GM10248 (cell line): Measurements from ENCODE around the gene GBP6.
"Not testable (repeated sequence)": the region's sequence is repeated elsewhere in the genome, so short reads cannot be mapped to it uniquely, and the experiment has no call there.

ENCODE experiments used
- CTCF ChIA-PET: fragments of 300-600 bp; sonication (Branson Sonifier 250); formaldehyde crosslinking; extraction: SDS; loops from one replicate; lab custom pipeline; 2021; ENCODE audit warnings: antibody characterized with exemption; lab: Yijun Ruan, JAX
- POLR2A ChIA-PET: fragments of 350-650 bp; sonication (Branson Sonifier 250); formaldehyde crosslinking; extraction: SDS; loops from one replicate; lab custom pipeline; 2020; ENCODE audit warnings: antibody characterized with exemption; lab: Yijun Ruan, JAX
- DNase-seq: peaks from one replicate; pipeline ENCODE4 v3.0.0; 2012; ENCODE audit errors: extremely low spot score
- TF ChIP-seq, protein P1 (sequence below): IDR thresholded peaks from 2 replicates; pipeline ENCODE4 v1.5.1; 2012; ENCODE audit warnings: mild to moderate bottlenecking, low read depth; ENCODE audit errors: extremely low read depth, missing control alignments, control extremely low read depth

GBP6 gene

DNA sequence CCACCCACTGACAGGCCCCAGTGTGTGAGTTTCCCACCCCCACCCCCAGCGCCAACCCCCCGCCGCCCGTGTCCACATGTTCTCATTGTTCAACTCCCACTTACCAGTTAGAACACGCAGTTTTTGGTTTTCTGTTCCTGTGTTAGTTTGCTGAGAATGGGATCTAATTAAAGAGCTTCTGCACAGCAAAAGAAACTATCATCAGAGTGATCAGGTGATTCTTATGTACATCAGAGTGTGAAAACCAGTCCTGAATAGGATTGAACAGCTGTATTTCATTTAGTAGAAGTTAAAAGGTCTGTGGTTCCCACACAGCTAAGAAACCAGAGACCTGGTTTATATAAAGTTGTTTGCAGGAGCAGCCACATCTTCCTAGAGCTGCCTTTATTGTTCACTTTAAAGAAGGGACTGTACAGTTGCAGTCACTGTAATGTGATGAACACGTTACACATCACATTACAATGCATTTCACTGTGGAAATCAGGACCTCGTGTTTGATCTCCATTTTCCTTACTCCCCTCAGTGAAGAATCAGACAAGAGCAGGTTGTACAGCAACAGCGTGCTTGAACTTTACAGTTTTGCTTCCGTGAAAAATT lies 1.2 kb downstream of the GBP6 start:
- CTCF ChIA-PET = interaction anchor here (0.9 to 1.5 kb wide), 5 partner anchors 9 to 393 kb away, joined by 3 to 5 read pairs (median 3); no protein-coding TSS in a partner anchor
- no peak for DNase-seq
- POLR2A ChIA-PET = no interaction called here
- TF ChIP-seq, protein P1, sequence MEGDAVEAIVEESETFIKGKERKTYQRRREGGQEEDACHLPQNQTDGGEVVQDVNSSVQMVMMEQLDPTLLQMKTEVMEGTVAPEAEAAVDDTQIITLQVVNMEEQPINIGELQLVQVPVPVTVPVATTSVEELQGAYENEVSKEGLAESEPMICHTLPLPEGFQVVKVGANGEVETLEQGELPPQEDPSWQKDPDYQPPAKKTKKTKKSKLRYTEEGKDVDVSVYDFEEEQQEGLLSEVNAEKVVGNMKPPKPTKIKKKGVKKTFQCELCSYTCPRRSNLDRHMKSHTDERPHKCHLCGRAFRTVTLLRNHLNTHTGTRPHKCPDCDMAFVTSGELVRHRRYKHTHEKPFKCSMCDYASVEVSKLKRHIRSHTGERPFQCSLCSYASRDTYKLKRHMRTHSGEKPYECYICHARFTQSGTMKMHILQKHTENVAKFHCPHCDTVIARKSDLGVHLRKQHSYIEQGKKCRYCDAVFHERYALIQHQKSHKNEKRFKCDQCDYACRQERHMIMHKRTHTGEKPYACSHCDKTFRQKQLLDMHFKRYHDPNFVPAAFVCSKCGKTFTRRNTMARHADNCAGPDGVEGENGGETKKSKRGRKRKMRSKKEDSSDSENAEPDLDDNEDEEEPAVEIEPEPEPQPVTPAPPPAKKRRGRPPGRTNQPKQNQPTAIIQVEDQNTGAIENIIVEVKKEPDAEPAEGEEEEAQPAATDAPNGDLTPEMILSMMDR = no peak

DNA sequence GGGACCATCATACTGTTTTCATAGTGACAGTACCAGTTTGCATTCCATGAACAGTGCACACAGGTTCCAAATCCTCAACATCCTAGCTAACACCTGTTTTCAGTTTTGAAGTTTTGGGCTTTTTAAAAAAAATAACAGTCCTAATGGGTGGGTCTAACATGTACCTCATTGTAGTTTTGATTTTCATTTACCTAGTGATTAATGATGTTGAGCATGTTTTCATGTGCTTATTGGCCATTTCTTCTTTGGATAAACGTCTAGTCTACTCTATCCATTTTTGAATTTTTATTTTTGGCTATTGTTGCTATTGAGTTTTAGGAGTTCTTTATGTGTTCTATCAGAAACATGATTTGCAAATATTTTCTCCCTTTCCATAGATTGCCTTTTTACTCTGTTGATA lies 3.4 kb downstream of the GBP6 start:
- POLR2A ChIA-PET = no interaction called here

DNA sequence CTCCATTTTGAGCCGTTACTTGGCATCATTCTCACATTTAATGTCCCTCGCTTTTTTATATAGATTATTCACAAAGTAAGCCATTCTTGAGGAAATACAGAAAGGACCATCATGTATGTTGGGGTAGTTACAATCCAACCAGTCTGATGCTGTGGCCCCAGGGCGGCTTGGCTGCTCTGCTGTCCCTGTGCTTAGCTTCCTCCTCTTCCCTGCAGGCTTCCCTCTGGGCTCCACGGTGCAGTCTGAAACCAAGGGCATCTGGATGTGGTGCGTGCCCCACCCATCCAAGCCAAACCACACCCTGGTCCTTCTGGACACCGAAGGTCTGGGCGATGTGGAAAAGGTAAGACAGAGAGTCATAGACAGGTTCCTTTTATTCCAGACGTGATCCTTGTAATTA lies 5.5 kb downstream of the GBP6 start:
- ChIA-PET CTCF (interaction anchor here (2.8 kb wide), 1 partner anchor 11 kb away, joined by 15 read pairs; no protein-coding TSS in a partner anchor), POLR2A (no interaction called here)
- DNase-seq = no peak
- TF ChIP-seq, protein P1 = no peak

More for the DNA sequence above, 3.4 kb downstream of the GBP6 start:
- no peak for DNase-seq
- CTCF ChIA-PET = interaction anchor here (1.3 to 2.8 kb wide), 3 partner anchors 9 to 13 kb away, joined by 3 to 15 read pairs (median 4); no protein-coding TSS in a partner anchor
- TF ChIP-seq, protein P1 = no peak

DNA sequence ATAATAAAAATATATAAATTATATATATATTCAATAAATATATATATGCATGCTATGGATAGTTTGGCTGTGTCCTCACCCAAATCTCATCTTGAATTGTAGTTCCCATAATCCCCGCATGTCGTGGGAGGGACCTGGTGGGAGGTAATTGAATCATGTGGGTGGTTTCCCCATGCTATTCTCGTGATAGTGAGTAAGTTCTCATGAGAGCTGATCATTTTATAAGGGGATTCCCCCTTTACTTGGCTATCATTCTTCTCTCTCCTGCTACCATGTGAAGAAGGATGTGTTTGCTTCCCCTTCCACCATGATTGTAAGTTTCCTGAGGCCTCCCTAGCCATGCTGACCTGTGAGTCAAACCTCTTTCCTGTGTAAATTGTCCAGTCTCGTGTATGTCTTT lies 10.0 kb downstream of the GBP6 start:
- DNase-seq, POLR2A ChIA-PET, CTCF ChIA-PET: not testable (repeated sequence)

DNA sequence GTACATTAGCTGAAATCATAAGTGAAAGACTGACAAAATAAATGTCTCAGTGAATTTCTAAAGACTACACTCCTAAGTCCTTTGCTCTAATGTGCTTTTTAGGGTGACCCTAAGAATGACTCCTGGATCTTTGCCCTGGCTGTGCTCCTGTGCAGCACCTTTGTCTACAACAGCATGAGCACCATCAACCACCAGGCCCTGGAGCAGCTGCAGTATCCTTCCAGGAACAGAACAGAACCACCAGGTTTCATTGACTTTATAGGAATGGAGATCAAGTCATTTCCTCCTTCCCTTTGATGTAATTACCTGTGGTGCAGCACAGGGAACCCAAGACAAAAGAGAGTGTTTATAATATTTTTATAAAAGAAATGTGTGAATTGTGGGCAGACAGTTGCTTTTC lies 14.1 kb downstream of the GBP6 start:
- ChIA-PET POLR2A (no interaction called here), CTCF (interaction anchor here (2.3 kb wide), 1 partner anchor 20 kb away, joined by 5 read pairs; no protein-coding TSS in a partner anchor)
- no peak for DNase-seq
- TF ChIP-seq, protein P1 = no peak

DNA sequence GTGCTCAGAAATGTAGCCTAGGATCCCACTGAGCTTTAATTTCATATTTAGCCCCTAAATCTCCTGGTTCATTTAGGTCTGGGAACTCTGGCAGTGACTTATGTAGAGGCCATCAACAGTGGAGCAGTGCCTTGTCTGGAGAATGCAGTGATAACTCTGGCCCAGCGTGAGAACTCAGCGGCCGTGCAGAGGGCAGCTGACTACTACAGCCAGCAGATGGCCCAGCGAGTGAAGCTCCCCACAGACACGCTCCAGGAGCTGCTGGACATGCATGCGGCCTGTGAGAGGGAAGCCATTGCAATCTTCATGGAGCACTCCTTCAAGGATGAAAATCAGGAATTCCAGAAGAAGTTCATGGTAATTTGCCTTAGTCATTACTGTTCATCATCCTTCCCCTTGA lies 17.8 kb downstream of the GBP6 start:
- TF ChIP-seq, protein P1 = no peak
- no peak for DNase-seq
- ChIA-PET CTCF (no interaction called here), POLR2A (no interaction called here)

DNA sequence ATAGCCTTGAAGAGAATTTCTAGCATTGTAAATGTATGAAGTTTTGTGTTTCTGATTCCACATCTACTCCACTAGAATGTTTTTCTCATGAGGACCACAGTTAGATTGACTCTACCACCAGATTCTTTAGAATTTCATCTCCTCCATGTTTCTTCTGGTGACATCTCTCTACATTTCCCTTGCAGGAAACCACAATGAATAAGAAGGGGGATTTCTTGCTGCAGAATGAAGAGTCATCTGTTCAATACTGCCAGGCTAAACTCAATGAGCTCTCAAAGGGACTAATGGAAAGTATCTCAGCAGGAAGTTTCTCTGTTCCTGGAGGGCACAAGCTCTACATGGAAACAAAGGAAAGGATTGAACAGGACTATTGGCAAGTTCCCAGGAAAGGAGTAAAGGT lies 18.6 kb downstream of the GBP6 start:
- POLR2A ChIA-PET = no interaction called here
- TF ChIP-seq, protein P1 = no peak
- no peak for DNase-seq
- CTCF ChIA-PET = interaction anchor here (0.8 kb wide), 1 partner anchor 385 kb away, joined by 3 read pairs; no protein-coding TSS in a partner anchor
